OCI-LY1 (cell line): ENCODE results near the gene LIN52.

ENCODE experiments used
- H2AFZ ChIP-seq: fragments of 200-600 bp; sonication (generic), shearing (Covaris generic); 2 replicates; pipeline ENCODE4 v1.6.0; 2014; ENCODE audit warnings: antibody characterized with exemption, mild to moderate bottlenecking, low read length
- H3F3A ChIP-seq: fragments of 200-600 bp; sonication (generic), shearing (Covaris generic); 2 replicates; pipeline ENCODE4 v1.6.0; 2014; ENCODE audit warnings: mild to moderate bottlenecking, antibody characterized with exemption, low read length, moderate library complexity; ENCODE audit not compliant: insufficient read depth
- H3K27ac ChIP-seq: fragments of 200-600 bp; sonication (generic); 2 replicates; pipeline ENCODE4 v1.5.1; 2014; ENCODE audit warnings: low read length, mixed run types, mild to moderate bottlenecking, low read depth; ENCODE audit not compliant: poor library complexity, severe bottlenecking
- H3K27me3 ChIP-seq: fragments of 200-600 bp; sonication (generic); 2 replicates; pipeline ENCODE4 v1.6.0; 2014; ENCODE audit warnings: antibody characterized with exemption, mild to moderate bottlenecking, low read length, moderate library complexity; ENCODE audit not compliant: insufficient read depth
- H3K36me3 ChIP-seq: fragments of 200-600 bp; sonication (generic); 2 replicates; pipeline ENCODE4 v1.6.1; 2014; ENCODE audit warnings: mild to moderate bottlenecking, antibody characterized with exemption, low read length, moderate library complexity, mixed read lengths; ENCODE audit not compliant: insufficient read depth
- H3K4me1 ChIP-seq: fragments of 200-600 bp; sonication (generic); 2 replicates; pipeline ENCODE4 v1.5.1; 2014; ENCODE audit warnings: mild to moderate bottlenecking, low read length, moderate library complexity; ENCODE audit not compliant: insufficient read depth, severe bottlenecking
- H3K4me2 ChIP-seq: fragments of 200-600 bp; sonication (generic), shearing (Covaris generic); 2 replicates; pipeline ENCODE4 v1.6.1; 2014; ENCODE audit warnings: low read length
- H3K4me3 ChIP-seq: fragments of 200-600 bp; sonication (generic); 2 replicates; pipeline ENCODE4 v1.5.1; 2014; ENCODE audit warnings: low read length, low read depth, mild to moderate bottlenecking, mixed read lengths; ENCODE audit not compliant: poor library complexity, severe bottlenecking
- H3K79me2 ChIP-seq: fragments of 200-600 bp; shearing (Covaris generic); 2 replicates; pipeline ENCODE4 v1.6.1; 2016; ENCODE audit warnings: mixed run types, low read length, mixed read lengths; ENCODE audit not compliant: insufficient read depth
- H3K9ac ChIP-seq: fragments of 200-600 bp; sonication (generic), shearing (Covaris generic); 2 replicates; pipeline ENCODE4 v1.6.1; 2014; ENCODE audit warnings: mild to moderate bottlenecking, low read length, mixed read lengths
- H3K9me2 ChIP-seq: fragments of 200-600 bp; sonication (generic), shearing (Covaris generic); 2 replicates; pipeline ENCODE4 v1.6.1; 2014; ENCODE audit warnings: low read depth, mild to moderate bottlenecking, low read length, mixed read lengths
- H3K9me3 ChIP-seq: fragments of 200-600 bp; shearing (Covaris generic); 2 replicates; pipeline ENCODE4 v1.6.1; 2014; ENCODE audit warnings: low read length, mixed read lengths
- H4K20me1 ChIP-seq: fragments of 200-600 bp; sonication (generic), shearing (Covaris generic); 2 replicates; pipeline ENCODE4 v1.6.0; 2016; ENCODE audit warnings: mild to moderate bottlenecking, low read length; ENCODE audit not compliant: insufficient read depth
- CTCF ChIP-seq: fragments of 200-600 bp; sonication (generic), shearing (Covaris generic); IDR thresholded peaks from 2 replicates; pipeline ENCODE4 v1.5.1; 2017; ENCODE audit warnings: mild to moderate bottlenecking, antibody characterized with exemption, low read length, moderate library complexity, mixed read lengths
- EZH2 ChIP-seq: fragments of 200-600 bp; sonication (generic), shearing (Covaris generic); IDR thresholded peaks from 2 replicates; pipeline ENCODE4 v1.8.0; 2017; ENCODE audit warnings: borderline replicate concordance, mixed run types, mild to moderate bottlenecking, antibody characterized with exemption, low read length, moderate library complexity, mixed read lengths

LIN52 gene

GRCh38 chr14:74202113-74202512 is 117.4 kb downstream of the LIN52 start:
- Histone ChIP-seq H4K20me1 (no peaks in the 10 kb centered on the region), H3K9ac (no peak overlapping the region), H3K9me3 (no peaks in the 10 kb centered on the region), H3K4me1 (no peaks in the 10 kb centered on the region), H3K36me3 (peaks cover 19% of the 10 kb centered on the region; the same call in 1 of the 2 replicates), H3K27ac (no peak overlapping the region), H3K4me2 (no peak overlapping the region), H2AFZ (no peak overlapping the region), H3K4me3 (no peak overlapping the region), H3K9me2 (no peaks in the 10 kb centered on the region), H3K79me2 (no peaks in the 10 kb centered on the region), H3K27me3 (no peaks in the 10 kb centered on the region), H3F3A (no peaks in the 10 kb centered on the region)
- no peak for TF ChIP-seq EZH2
- TF ChIP-seq CTCF: no peak

- H4K20me1 ChIP-seq: no peaks in the 10 kb centered on the region
- no peaks in the 10 kb centered on the region for H3K79me2 ChIP-seq
- H3F3A ChIP-seq: no peaks in the 10 kb centered on the region
- no peak overlapping the region for H2AFZ ChIP-seq
- no peaks in the 10 kb centered on the region for H3K9me2 ChIP-seq
- H3K4me3 ChIP-seq: no peak overlapping the region
- no peaks in the 10 kb centered on the region for H3K27me3 ChIP-seq
- no peak overlapping the region for H3K27ac ChIP-seq
- H3K4me1 ChIP-seq: no peaks in the 10 kb centered on the region
- no peak overlapping the region for H3K9ac ChIP-seq
- no peaks in the 10 kb centered on the region for H3K9me3 ChIP-seq
- peaks cover 19% of the 10 kb centered on the region; the same call in 1 of the 2 replicates for H3K36me3 ChIP-seq
- no peak overlapping the region for H3K4me2 ChIP-seq
- TF ChIP-seq CTCF (no peak), EZH2 (no peak)
Measured at GRCh38 chr14:74203639-74204038, 118.9 kb downstream of the LIN52 start.

DNA sequence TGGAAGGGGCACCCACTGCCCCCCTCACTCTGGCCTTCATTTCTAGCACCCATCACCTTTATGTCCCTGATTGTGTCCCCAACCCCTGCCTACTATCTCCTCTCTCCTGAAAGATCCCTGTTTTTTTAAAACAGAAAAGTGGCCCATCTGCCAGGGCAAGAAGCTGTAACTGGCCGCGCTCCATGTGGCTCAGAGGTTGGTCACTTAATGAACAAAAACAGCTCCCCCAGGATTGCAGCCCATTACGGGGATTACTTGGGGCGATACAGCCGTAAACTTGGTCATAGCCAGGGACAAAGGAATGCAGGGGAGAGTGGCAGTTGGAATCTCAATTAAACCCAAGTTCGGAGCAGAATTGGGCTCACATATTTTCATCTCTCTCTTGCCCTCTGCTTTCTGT is 119.7 kb downstream of the LIN52 start:
- Histone ChIP-seq H3K9me2 (no peaks in the 10 kb centered on the region), H3K4me3 (no peak overlapping the region), H4K20me1 (no peaks in the 10 kb centered on the region), H3K4me2 (no peak overlapping the region), H3K9me3 (no peaks in the 10 kb centered on the region), H3K27ac (no peak overlapping the region), H3K27me3 (no peaks in the 10 kb centered on the region), H3K36me3 (peaks cover 12% of the 10 kb centered on the region; the same call in 1 of the 2 replicates), H3K4me1 (no peaks in the 10 kb centered on the region), H2AFZ (no peak overlapping the region), H3F3A (no peaks in the 10 kb centered on the region), H3K9ac (no peak overlapping the region), H3K79me2 (no peaks in the 10 kb centered on the region)
- TF ChIP-seq CTCF (no peak), EZH2 (no peak)
